Myocyte (in vitro differentiated cells): ENCODE data around the gene EXT2. TPM values are rescaled to one million over a fixed set of nuclear protein-coding genes. Genes with fewer than 3 reads are reported as not detected.

Experiments
- DNase-seq: peaks from one replicate; pipeline ENCODE4 v3.0.0-alpha.2; 2012; ENCODE audit warnings: low read depth
- polyA plus RNA-seq: library from polyadenylated mRNA; unstranded; fragments of >200 nt; gene quantifications from one replicate; pipeline ENCODE4 v1.2.1, GENCODE V29; 2012; ENCODE audit warnings: missing spikeins
- total RNA-seq: library from RNA; depleted of rRNA; stranded (reverse); fragments of >200 nt; gene quantifications from 2 replicates; pipeline ENCODE4 v1.2.3, GENCODE V29; 2014

The EXT2 gene
- total RNA-seq, result 55.7 and 66.3 TPM in 2 replicates
- polyA plus RNA-seq, result 56.5 TPM

- peak; percentile 83 for DNase-seq
Observed at GRCh38 chr11:44095506-44096359, at the start of gene EXT2. EXT2 (plus strand) TSS chr11:44095678; CDS start chr11:44107713, 12,035 bp downstream.

GRCh38 chr11:44046182-44046581, 49.3 kb upstream of the EXT2 start:
- no peak for DNase-seq

GRCh38 chr11:44047298-44047697, 48.2 kb upstream of the EXT2 start:
- DNase-seq, result no peak

GRCh38 chr11:44047931-44048431, 47.5 kb upstream of the EXT2 start, which contains the start of gene ACCSL:
ACCSL (plus strand) TSS chr11:44047981; CDS start chr11:44048037, 56 bp downstream.
- DNase-seq, result peak; percentile 19

- DNase-seq, result no peak
Observed at GRCh38 chr11:44049832-44050231, 45.6 kb upstream of the EXT2 start.

GRCh38 chr11:44051171-44051570, 44.3 kb upstream of the EXT2 start:
- DNase-seq, result no peak

GRCh38 chr11:44057340-44057739, 38.1 kb upstream of the EXT2 start:
- DNase-seq, result peak; percentile 3

GRCh38 chr11:44058275-44058674, 37.2 kb upstream of the EXT2 start:
- no peak for DNase-seq

GRCh38 chr11:44065161-44065661, 30.3 kb upstream of the EXT2 start:
- DNase-seq, result no peak

GRCh38 chr11:44065841-44066731, 29.4 kb upstream of the EXT2 start, which contains the start of gene ACCS:
ACCS (plus strand) TSS chr11:44066270; CDS start chr11:44067628, 1,358 bp downstream.
- peak; percentile 93 for DNase-seq

GRCh38 chr11:44066732-44067141, 28.7 kb upstream of the EXT2 start:
- no peak for DNase-seq

GRCh38 chr11:44067266-44067665, 28.2 kb upstream of the EXT2 start:
- no peak for DNase-seq

GRCh38 chr11:44068180-44068579, 27.3 kb upstream of the EXT2 start:
- DNase-seq, result no peak

- no peak for DNase-seq
Observed at GRCh38 chr11:44071157-44071556, 24.3 kb upstream of the EXT2 start.

GRCh38 chr11:44072757-44073658, 22.5 kb upstream of the EXT2 start:
- no peak for DNase-seq

- no peak for DNase-seq
Observed at GRCh38 chr11:44078794-44079193, 16.7 kb upstream of the EXT2 start.

GRCh38 chr11:44079376-44079775, 16.1 kb upstream of the EXT2 start:
- no peak for DNase-seq

- no peak for DNase-seq
Observed at GRCh38 chr11:44080951-44081350, 14.5 kb upstream of the EXT2 start.

- DNase-seq, result no peak
Observed at GRCh38 chr11:44082645-44083044, 12.8 kb upstream of the EXT2 start.

- no peak for DNase-seq
Observed at GRCh38 chr11:44083433-44083832, 12.0 kb upstream of the EXT2 start.
